ENCODE data around the gene SEC63.

SEC63 gene

GRCh38 chr6:107973594-107973993 is 15.6 kb upstream of the SEC63 start:
- TF ChIP-seq PKNOX1 (IDR thresholded peaks at IDR 0.05) = no peak
- no peak for TF ChIP-seq FOXK2 (IDR thresholded peaks at IDR 0.05)
- TF ChIP-seq BHLHE40 (IDR thresholded peaks at IDR 0.05; ENCODE audit: borderline replicate concordance) = no peak
- no peak for TF ChIP-seq HDGF (IDR thresholded peaks at IDR 0.05; ENCODE audit: borderline replicate concordance)
- TF ChIP-seq NFRKB (IDR thresholded peaks at IDR 0.05) = no peak
- TF ChIP-seq SUZ12 (IDR thresholded peaks at IDR 0.05) = no peak
- TF ChIP-seq TARDBP (IDR thresholded peaks at IDR 0.05) = no peak
- no peak for TF ChIP-seq CTBP1 (IDR thresholded peaks at IDR 0.05; ENCODE audit: borderline replicate concordance)
- TF ChIP-seq FOXM1 (IDR thresholded peaks at IDR 0.05; ENCODE audit: borderline replicate concordance) = no peak
- no peak for TF ChIP-seq ARNT (IDR thresholded peaks at IDR 0.05)
- TF ChIP-seq L3MBTL2 (conservative IDR thresholded peaks at IDR 0.05) = no peak
- no peak for TF ChIP-seq SP1 (IDR thresholded peaks at IDR 0.05)
- TF ChIP-seq FOXA1 (IDR thresholded peaks at IDR 0.05) = no peak
- TF ChIP-seq ZNF384 (IDR thresholded peaks at IDR 0.05) = no peak
- no peak for TF ChIP-seq ELF4 (IDR thresholded peaks at IDR 0.05)
- TF ChIP-seq LEF1 (IDR thresholded peaks at IDR 0.05; ENCODE audit: borderline replicate concordance) = no peak
- no peak for DNase-seq (ENCODE audit: extremely low spot score)
- ChIA-PET CTCF (interaction anchor here (1.2 to 1.5 kb wide), 2 partner anchors 19 to 76 kb away, joined by 3 to 5 read pairs; no protein-coding TSS in a partner anchor), POLR2A (no interaction called here)

GRCh38 chr6:107972413-107973096 is 14.5 kb upstream of the SEC63 start:
- POLR2A ChIA-PET = interaction anchor here (1.5 kb wide), 1 partner anchor 15 kb away, joined by 9 read pairs; the partner anchor contains the start of gene SEC63
- TF ChIP-seq ARNT (IDR thresholded peaks at IDR 0.05) (no peak), FOXK2 (IDR thresholded peaks at IDR 0.05) (no peak), ELF4 (IDR thresholded peaks at IDR 0.05) (no peak), TARDBP (IDR thresholded peaks at IDR 0.05) (no peak), HDGF (IDR thresholded peaks at IDR 0.05; ENCODE audit: borderline replicate concordance) (no peak), LEF1 (IDR thresholded peaks at IDR 0.05; ENCODE audit: borderline replicate concordance) (no peak), SUZ12 (IDR thresholded peaks at IDR 0.05) (no peak), ZNF384 (IDR thresholded peaks at IDR 0.05) (no peak), FOXM1 (IDR thresholded peaks at IDR 0.05; ENCODE audit: borderline replicate concordance) (no peak), SP1 (IDR thresholded peaks at IDR 0.05) (no peak), NFRKB (IDR thresholded peaks at IDR 0.05) (no peak), BHLHE40 (IDR thresholded peaks at IDR 0.05; ENCODE audit: borderline replicate concordance) (no peak), L3MBTL2 (conservative IDR thresholded peaks at IDR 0.05) (no peak), CTBP1 (IDR thresholded peaks at IDR 0.05; ENCODE audit: borderline replicate concordance) (no peak), PKNOX1 (IDR thresholded peaks at IDR 0.05) (no peak)
- CTCF ChIA-PET = interaction anchor here (0.6 kb wide), 2 partner anchors 68 to 105 kb away, joined by 3 read pairs; no protein-coding TSS in a partner anchor
- no peak for DNase-seq (ENCODE audit: extremely low spot score)

- ChIA-PET POLR2A (no interaction called here), CTCF (no interaction called here)
- TF ChIP-seq SP1 (IDR thresholded peaks at IDR 0.05) = no peak
- TF ChIP-seq SUZ12 (IDR thresholded peaks at IDR 0.05) = no peak
- no peak for TF ChIP-seq FOXA1 (IDR thresholded peaks at IDR 0.05)
- no peak for TF ChIP-seq ARNT (IDR thresholded peaks at IDR 0.05)
- TF ChIP-seq BHLHE40 (IDR thresholded peaks at IDR 0.05; ENCODE audit: borderline replicate concordance) = no peak
- TF ChIP-seq FOXK2 (IDR thresholded peaks at IDR 0.05) = no peak
- no peak for TF ChIP-seq L3MBTL2 (conservative IDR thresholded peaks at IDR 0.05)
- no peak for TF ChIP-seq PKNOX1 (IDR thresholded peaks at IDR 0.05)
- no peak for TF ChIP-seq LEF1 (IDR thresholded peaks at IDR 0.05; ENCODE audit: borderline replicate concordance)
- TF ChIP-seq NFRKB (IDR thresholded peaks at IDR 0.05) = no peak
- no peak for TF ChIP-seq FOXM1 (IDR thresholded peaks at IDR 0.05; ENCODE audit: borderline replicate concordance)
- no peak for TF ChIP-seq ELF4 (IDR thresholded peaks at IDR 0.05)
- no peak for TF ChIP-seq HDGF (IDR thresholded peaks at IDR 0.05; ENCODE audit: borderline replicate concordance)
- TF ChIP-seq TARDBP (IDR thresholded peaks at IDR 0.05) = no peak
- TF ChIP-seq ZNF384 (IDR thresholded peaks at IDR 0.05) = no peak
- no peak for TF ChIP-seq CTBP1 (IDR thresholded peaks at IDR 0.05; ENCODE audit: borderline replicate concordance)
- DNase-seq (ENCODE audit: extremely low spot score) = no peak
These were observed 13.2 kb upstream of the SEC63 start for GRCh38 chr6:107971181-107971580.

- TF ChIP-seq LEF1 (IDR thresholded peaks at IDR 0.05; ENCODE audit: borderline replicate concordance) = no peak
- TF ChIP-seq PKNOX1 (IDR thresholded peaks at IDR 0.05) = no peak
- no peak for TF ChIP-seq FOXM1 (IDR thresholded peaks at IDR 0.05; ENCODE audit: borderline replicate concordance)
- no peak for TF ChIP-seq SUZ12 (IDR thresholded peaks at IDR 0.05)
- no peak for TF ChIP-seq ZNF384 (IDR thresholded peaks at IDR 0.05)
- no peak for TF ChIP-seq SP1 (IDR thresholded peaks at IDR 0.05)
- TF ChIP-seq FOXK2 (IDR thresholded peaks at IDR 0.05) = no peak
- POLR2A ChIA-PET = no interaction called here
- CTCF ChIA-PET = no interaction called here
These were observed 12.2 kb upstream of the SEC63 start for GRCh38 chr6:107970255-107970654.

GRCh38 chr6:107968081-107968480 is 10.1 kb upstream of the SEC63 start:
- TF ChIP-seq HDGF (IDR thresholded peaks at IDR 0.05; ENCODE audit: borderline replicate concordance) = no peak
- no peak for TF ChIP-seq SP1 (IDR thresholded peaks at IDR 0.05)
- TF ChIP-seq SUZ12 (IDR thresholded peaks at IDR 0.05) = no peak
- no peak for TF ChIP-seq FOXK2 (IDR thresholded peaks at IDR 0.05)
- no peak for TF ChIP-seq FOXM1 (IDR thresholded peaks at IDR 0.05; ENCODE audit: borderline replicate concordance)
- no peak for TF ChIP-seq NFRKB (IDR thresholded peaks at IDR 0.05)
- TF ChIP-seq PKNOX1 (IDR thresholded peaks at IDR 0.05) = no peak
- CTCF ChIA-PET = interaction anchor here (0.6 kb wide), 1 partner anchor 83 kb away, joined by 3 read pairs; no protein-coding TSS in a partner anchor
- DNase-seq (ENCODE audit: extremely low spot score) = no peak
- POLR2A ChIA-PET = interaction anchor here (2.7 kb wide), 1 partner anchor 11 kb away, joined by 11 read pairs; the partner anchor contains the start of gene SEC63

More at GRCh38 chr6:107970255-107970654, 12.2 kb upstream of the SEC63 start:
- no peak for DNase-seq (ENCODE audit: extremely low spot score)
